ENCODE data around the gene IGFBP4.

GRCh38 chr17:40453881-40454612, 10.8 kb downstream of the IGFBP4 start:
- no peak for TF ChIP-seq CTCF (IDR thresholded peaks at IDR 0.05; ENCODE audit: poor library complexity)
- no peak for TF ChIP-seq EZH2 (IDR thresholded peaks at IDR 0.05; ENCODE audit: borderline replicate concordance)
- no peak for TF ChIP-seq EZH2phosphoT487 (IDR thresholded peaks at IDR 0.05; ENCODE audit: low read depth, severe bottlenecking, unreplicated experiment)

All from hepatocyte (in vitro differentiated cells).